ENCODE results near the gene DOCK7. TPM values are rescaled to one million over a fixed set of nuclear protein-coding genes. Genes with fewer than 3 reads are reported as not detected.
"Not testable (repeated sequence)": the region's sequence is repeated elsewhere in the genome, so short reads cannot be mapped to it uniquely, and the experiment has no call there.

DOCK7 gene
- polyA plus RNA-seq, 3 donors = 2.9 to 3.7 (median 3.5) TPM

GRCh38 chr1:62677822-62678221 is 10.4 kb downstream of the DOCK7 start:
- H2AFZ ChIP-seq (ENCODE audit: insufficient read depth, low read depth, low read length, poor library complexity, severe bottlenecking); H3K4me1 ChIP-seq (ENCODE audit: control insufficient read depth in 1 of 2, insufficient read depth in 2 of 2, low read length in 2 of 2); intact Hi-C loops (cut with micrococcal nuclease); H3K27ac Mint-ChIP-seq; H3K9me3 ChIP-seq (replicated peaks in 1 of 2; ENCODE audit: control insufficient read depth in 1 of 2, insufficient read depth in 1 of 2, low read length in 2 of 2); H3K36me3 Mint-ChIP-seq; H3K27me3 Mint-ChIP-seq (ENCODE audit: low read depth in 3 of 3); H3K79me2 ChIP-seq (ENCODE audit: insufficient read depth, low read length); H3K36me3 ChIP-seq (replicated peaks in 1 of 2; ENCODE audit: control insufficient read depth in 1 of 2, insufficient read depth in 2 of 2, low read length in 2 of 2); H3K27me3 ChIP-seq (ENCODE audit: control insufficient read depth in 2 of 2, insufficient read depth in 2 of 2, low read length in 2 of 2); H3K4me3 Mint-ChIP-seq; H3K27ac ChIP-seq (ENCODE audit: low read depth in 1 of 2, low read length in 2 of 2); H3K9ac ChIP-seq (ENCODE audit: insufficient read depth, low read length, poor library complexity, severe bottlenecking); H4K20me1 ChIP-seq (ENCODE audit: insufficient read depth, low read length); H3K9me3 Mint-ChIP-seq; H3K4me3 ChIP-seq (replicated peaks in 1 of 3; ENCODE audit: low read depth in 2 of 3, low read length in 3 of 3); DNase-seq; H3K4me2 ChIP-seq (replicated peaks; ENCODE audit: extremely low read depth, low read length, poor library complexity, severe bottlenecking): not testable (repeated sequence)
- WGBS (ENCODE audit: insufficient coverage) = no CpG with 5 or more reads among the region's 2 CpGs
- peaks cover 12% of the 10 kb centered on the region for H3K4me1 Mint-ChIP-seq

GRCh38 chr1:62676611-62677356 is 11.4 kb downstream of the DOCK7 start:
- no peak overlapping the region for H2AFZ ChIP-seq (ENCODE audit: insufficient read depth, low read depth, low read length, poor library complexity, severe bottlenecking)
- no peaks in the 10 kb centered on the region for H3K27me3 Mint-ChIP-seq (ENCODE audit: low read depth in 3 of 3)
- H3K9me3 Mint-ChIP-seq = peaks cover 0 to 1% (median 0%) of the 10 kb centered on the region in 7 donors
- H3K27ac ChIP-seq (ENCODE audit: low read depth in 1 of 2, low read length in 2 of 2) = no peak overlapping the region
- H3K4me1 Mint-ChIP-seq = peaks cover 12% of the 10 kb centered on the region
- no peak overlapping the region for H3K4me3 ChIP-seq (replicated peaks in 1 of 3; ENCODE audit: low read depth in 2 of 3, low read length in 3 of 3)
- H3K4me2 ChIP-seq (replicated peaks; ENCODE audit: extremely low read depth, low read length, poor library complexity, severe bottlenecking) = peak overlapping the region; percentile 12
- intact Hi-C loops (cut with micrococcal nuclease) = no loop called here
- no CpG with 5 or more reads among the region's 2 CpGs for WGBS (ENCODE audit: insufficient coverage)
- no peaks in the 10 kb centered on the region for H3K36me3 ChIP-seq (replicated peaks in 1 of 2; ENCODE audit: control insufficient read depth in 1 of 2, insufficient read depth in 2 of 2, low read length in 2 of 2)
- H3K36me3 Mint-ChIP-seq = peaks cover 0 to 6% of the 10 kb centered on the region in 2 donors
- H3K79me2 ChIP-seq (ENCODE audit: insufficient read depth, low read length) = peaks cover 3% of the 10 kb centered on the region
- no peaks in the 10 kb centered on the region for H3K27me3 ChIP-seq (ENCODE audit: control insufficient read depth in 2 of 2, insufficient read depth in 2 of 2, low read length in 2 of 2)
- H4K20me1 ChIP-seq (ENCODE audit: insufficient read depth, low read length) = no peaks in the 10 kb centered on the region
- peak overlapping the region in 1 of 2 donors; percentile 33 for H3K4me3 Mint-ChIP-seq
- no peak overlapping the region for H3K9ac ChIP-seq (ENCODE audit: insufficient read depth, low read length, poor library complexity, severe bottlenecking)
- no peaks in the 10 kb centered on the region for H3K9me3 ChIP-seq (replicated peaks in 1 of 2; ENCODE audit: control insufficient read depth in 1 of 2, insufficient read depth in 1 of 2, low read length in 2 of 2)
- TF ChIP-seq, protein P1, sequence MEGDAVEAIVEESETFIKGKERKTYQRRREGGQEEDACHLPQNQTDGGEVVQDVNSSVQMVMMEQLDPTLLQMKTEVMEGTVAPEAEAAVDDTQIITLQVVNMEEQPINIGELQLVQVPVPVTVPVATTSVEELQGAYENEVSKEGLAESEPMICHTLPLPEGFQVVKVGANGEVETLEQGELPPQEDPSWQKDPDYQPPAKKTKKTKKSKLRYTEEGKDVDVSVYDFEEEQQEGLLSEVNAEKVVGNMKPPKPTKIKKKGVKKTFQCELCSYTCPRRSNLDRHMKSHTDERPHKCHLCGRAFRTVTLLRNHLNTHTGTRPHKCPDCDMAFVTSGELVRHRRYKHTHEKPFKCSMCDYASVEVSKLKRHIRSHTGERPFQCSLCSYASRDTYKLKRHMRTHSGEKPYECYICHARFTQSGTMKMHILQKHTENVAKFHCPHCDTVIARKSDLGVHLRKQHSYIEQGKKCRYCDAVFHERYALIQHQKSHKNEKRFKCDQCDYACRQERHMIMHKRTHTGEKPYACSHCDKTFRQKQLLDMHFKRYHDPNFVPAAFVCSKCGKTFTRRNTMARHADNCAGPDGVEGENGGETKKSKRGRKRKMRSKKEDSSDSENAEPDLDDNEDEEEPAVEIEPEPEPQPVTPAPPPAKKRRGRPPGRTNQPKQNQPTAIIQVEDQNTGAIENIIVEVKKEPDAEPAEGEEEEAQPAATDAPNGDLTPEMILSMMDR (IDR thresholded peaks at IDR 0.05) = no peak
- peak overlapping the region in 3 of 7 donors; percentile 1 to 32 (median 16) for H3K27ac Mint-ChIP-seq
- peak in 2 of 3 donors; percentile 30 to 57 for DNase-seq
- H3K4me1 ChIP-seq (ENCODE audit: control insufficient read depth in 1 of 2, insufficient read depth in 2 of 2, low read length in 2 of 2) = peaks cover 4 to 10% of the 10 kb centered on the region in 2 donors

Measured in CD14-positive monocyte (primary cell).